Measurements from ENCODE around the gene PARP16.

DNA sequence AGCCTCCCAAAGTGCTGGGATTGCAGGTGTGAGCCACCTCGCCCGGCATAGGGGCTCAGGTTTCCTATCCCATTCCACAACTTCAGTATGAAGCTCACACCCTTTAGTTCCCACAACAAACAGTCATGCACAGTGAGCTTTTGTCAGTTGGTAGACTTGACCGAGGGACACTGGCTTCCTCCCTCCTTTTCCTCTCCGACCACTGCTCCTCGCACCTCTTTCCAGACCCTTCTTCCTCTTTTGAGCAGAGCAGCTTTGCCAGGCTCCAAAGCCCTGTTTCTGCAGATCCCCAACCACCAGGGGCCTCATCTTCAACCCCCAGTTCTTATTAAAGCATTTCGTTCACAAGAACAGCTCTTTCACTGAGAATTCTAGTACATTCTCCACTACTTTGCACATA, 62.7 kb downstream of the PARP16 start:
- TF ChIP-seq, protein P1, sequence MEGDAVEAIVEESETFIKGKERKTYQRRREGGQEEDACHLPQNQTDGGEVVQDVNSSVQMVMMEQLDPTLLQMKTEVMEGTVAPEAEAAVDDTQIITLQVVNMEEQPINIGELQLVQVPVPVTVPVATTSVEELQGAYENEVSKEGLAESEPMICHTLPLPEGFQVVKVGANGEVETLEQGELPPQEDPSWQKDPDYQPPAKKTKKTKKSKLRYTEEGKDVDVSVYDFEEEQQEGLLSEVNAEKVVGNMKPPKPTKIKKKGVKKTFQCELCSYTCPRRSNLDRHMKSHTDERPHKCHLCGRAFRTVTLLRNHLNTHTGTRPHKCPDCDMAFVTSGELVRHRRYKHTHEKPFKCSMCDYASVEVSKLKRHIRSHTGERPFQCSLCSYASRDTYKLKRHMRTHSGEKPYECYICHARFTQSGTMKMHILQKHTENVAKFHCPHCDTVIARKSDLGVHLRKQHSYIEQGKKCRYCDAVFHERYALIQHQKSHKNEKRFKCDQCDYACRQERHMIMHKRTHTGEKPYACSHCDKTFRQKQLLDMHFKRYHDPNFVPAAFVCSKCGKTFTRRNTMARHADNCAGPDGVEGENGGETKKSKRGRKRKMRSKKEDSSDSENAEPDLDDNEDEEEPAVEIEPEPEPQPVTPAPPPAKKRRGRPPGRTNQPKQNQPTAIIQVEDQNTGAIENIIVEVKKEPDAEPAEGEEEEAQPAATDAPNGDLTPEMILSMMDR (IDR thresholded peaks at IDR 0.05; ENCODE audit: poor library complexity) = no peak
- TF ChIP-seq EZH2 (IDR thresholded peaks at IDR 0.05; ENCODE audit: borderline replicate concordance) (no peak), EZH2phosphoT487 (IDR thresholded peaks at IDR 0.05; ENCODE audit: low read depth, severe bottlenecking, unreplicated experiment) (no peak)
